Pancreas (tissue), 10 donors: ENCODE measurements around the gene XIRP1. TPM values are rescaled to one million over a fixed set of nuclear protein-coding genes. Genes with fewer than 3 reads are reported as not detected.
A peak's percentile ranks its signal among the peaks of the same experiment; 100 is the strongest.

Experiments
- ATAC-seq, 4 donors: fragments of 200-7000 bp; cut with Tn5 transposase; one replicate each; pipeline versions ENCODE4 v1.8.0 to v1.9.1; 2020; ENCODE audit warnings: mild to moderate bottlenecking in 4 of 4, moderate library complexity in 4 of 4
- DNase-seq, 6 donors: peaks; one replicate each; pipeline ENCODE4 v3.0.0-alpha.2; 2020
- FAIRE-seq: peaks from 2 replicates; lab custom pipeline; 2012; peaks lifted over from hg19 to GRCh38; lab: Jason Lieb, UNC
- H3K27ac ChIP-seq, 4 donors: fragments of 200-600 bp; sonication (generic); 1 replicate in 3 of 4; 2 replicates in 1 of 4; pipeline versions ENCODE4 v1.5.0 to v1.8.0; 2020
- H3K27me3 ChIP-seq, 4 donors: fragments of 200-600 bp; one replicate each; pipeline ENCODE4 v1.8.0; 2021
- H3K36me3 ChIP-seq, 3 donors: fragments of 200-600 bp; sonication (generic) in 1 of 3; one replicate each; pipeline versions ENCODE4 v1.5.0 to v1.8.0; 2020 to 2021
- H3K4me1 ChIP-seq, 3 donors: fragments of 200-600 bp; one replicate each; pipeline ENCODE4 v1.8.0; 2021
- H3K4me3 ChIP-seq, 4 donors: fragments of 200-600 bp; sonication (generic) in 2 of 4; one replicate each; pipeline versions ENCODE4 v1.5.0 to v1.8.0; 2020 to 2021
- H3K9me3 ChIP-seq, 4 donors: fragments of 200-600 bp; one replicate each; pipeline ENCODE4 v1.8.0; 2021
- CTCF ChIP-seq, 4 donors: fragments of 200-600 bp; sonication (generic) in 3 of 4; IDR thresholded peaks; one replicate each; pipeline versions ENCODE4 v1.5.0 to v1.8.0; 2021; ENCODE audit warnings: antibody characterized with exemption in 4 of 4
- WGBS, 2 donors: extraction: QIAGEN DNeasy Blood & Tissue Kit; methylation state at CpG; one replicate each; pipeline ENCODE4 v1.1.7; 2013; 5-methylcytosine and 5-hydroxymethylcytosine counted together
- intact Hi-C, 3 donors: fragments of 100-400 bp; cut with DNase I; formaldehyde crosslinking; loops; one replicate each; pipeline versions ENCODE4 v1.11.1 to v1.14.2; 2022
- polyA plus RNA-seq, 2 donors: library from polyadenylated mRNA; stranded (reverse); fragments of 200-250 nt; gene quantifications; one replicate each; pipeline ENCODE4 v1.2.3, GENCODE V29; 2013
- total RNA-seq, 6 donors: library from RNA; stranded (reverse); fragmentation: NEBNext Ultra II Directional in 4 of 6; extraction: Animal tissue kit (Norgen Biotek cat#: 25700) in 4 of 6; gene quantifications; one replicate each; pipeline versions ENCODE4 v1.2.1 to v1.2.4, GENCODE V29; 2021 to 2023
- donor health status: healthy with polysubstance abuse.
- donor health status: DM: no; HTN: no; CAD: no; lungs with moderate emphysema.
- donor health status: DM: no; HTN: no; CAD: no.
- donor health status: control.
- donor health status: control.
- donor health status: Bipolar disorder and iron deficiency.
- donor health status: DM: yes; HTN: yes; CAD: no.
- donor health status: DM: no; HTN: no; CAD: no.
- donor health status: DM: no; HTN: no; CAD: no.
- donor health status: DM: yes; HTN: yes; CAD: no.

XIRP1 gene
- total and polyA plus RNA-seq, 8 donors, result 0.08 to 0.43 (median 0.12) TPM; not detected in 4

GRCh38 chr3:39196671-39197356, 4.4 kb upstream of the XIRP1 start:
- H3K4me3 ChIP-seq, result no peak overlapping the region
- H3K4me1 ChIP-seq, result no peaks in the 10 kb centered on the region
- no peaks in the 10 kb centered on the region for H3K36me3 ChIP-seq
- no peak for TF ChIP-seq CTCF (IDR thresholded peaks at IDR 0.05)
- FAIRE-seq (no peak), DNase-seq (no peak), ATAC-seq (peak in 1 of 4 donors; percentile 38)
- intact Hi-C loops, result no loop called here
- H3K9me3 ChIP-seq, result no peaks in the 10 kb centered on the region
- H3K27ac ChIP-seq, result no peak overlapping the region
- 38 to 44% methylated on average over 6 of the region's 6 CpGs for WGBS, 2 donors
- H3K27me3 ChIP-seq, result no peaks in the 10 kb centered on the region

GRCh38 chr3:39196034-39196433, 3.6 kb upstream of the XIRP1 start:
- no peak for DNase-seq
- H3K4me3 ChIP-seq, result no peak overlapping the region
- ATAC-seq, result no peak
- intact Hi-C loops, result no loop called here
- FAIRE-seq, result no peak
- no peak overlapping the region for H3K27ac ChIP-seq
- H3K27me3 ChIP-seq, result no peaks in the 10 kb centered on the region
- H3K9me3 ChIP-seq, result no peaks in the 10 kb centered on the region
- WGBS, 2 donors, result 82 to 87% methylated on average over 3 of the region's 3 CpGs
- no peaks in the 10 kb centered on the region for H3K36me3 ChIP-seq
- no peaks in the 10 kb centered on the region for H3K4me1 ChIP-seq
- no peak for TF ChIP-seq CTCF (IDR thresholded peaks at IDR 0.05)

GRCh38 chr3:39193391-39193790, 996 bp upstream of the XIRP1 start:
- peaks cover 0 to 4% (median 0%) of the 10 kb centered on the region in 3 donors for H3K4me1 ChIP-seq
- H3K9me3 ChIP-seq, result no peaks in the 10 kb centered on the region
- ATAC-seq (no peak), FAIRE-seq (no peak), DNase-seq (no peak)
- H3K27ac ChIP-seq, result no peak overlapping the region
- H3K36me3 ChIP-seq, result no peaks in the 10 kb centered on the region
- TF ChIP-seq CTCF (IDR thresholded peaks at IDR 0.05), result no peak
- intact Hi-C loops, result loop anchor here in 1 of 3 donors (5.0 kb wide), 1 partner anchor 94 kb away; no protein-coding TSS in a partner anchor
- no peaks in the 10 kb centered on the region for H3K27me3 ChIP-seq
- H3K4me3 ChIP-seq, result no peak overlapping the region
- 76 to 78% methylated on average over 7 of the region's 7 CpGs for WGBS, 2 donors

GRCh38 chr3:39191773-39192172, 622 bp downstream of the XIRP1 start:
- Histone ChIP-seq H3K9me3 (no peaks in the 10 kb centered on the region), H3K36me3 (no peaks in the 10 kb centered on the region), H3K27ac (no peak overlapping the region), H3K27me3 (no peaks in the 10 kb centered on the region), H3K4me3 (no peak overlapping the region), H3K4me1 (peaks cover 0 to 4% (median 0%) of the 10 kb centered on the region in 3 donors)
- no peak for TF ChIP-seq CTCF (IDR thresholded peaks at IDR 0.05)
- intact Hi-C loops, result loop anchor here in 1 of 3 donors (5.0 kb wide), 1 partner anchor 96 kb away; no protein-coding TSS in a partner anchor
- DNase-seq (no peak), ATAC-seq (no peak), FAIRE-seq (no peak)
- 82 to 93% methylated on average over 3 of the region's 3 CpGs for WGBS, 2 donors

- no peaks in the 10 kb centered on the region for H3K27me3 ChIP-seq
- H3K4me3 ChIP-seq, result no peak overlapping the region
- H3K9me3 ChIP-seq, result no peaks in the 10 kb centered on the region
- peaks cover 0 to 4% (median 0%) of the 10 kb centered on the region in 3 donors for H3K4me1 ChIP-seq
- no peak for ATAC-seq
- intact Hi-C loops, result loop anchor here in 1 of 3 donors (5.0 kb wide), 1 partner anchor 96 kb away; no protein-coding TSS in a partner anchor
- no peak for DNase-seq
- 81 to 92% methylated on average over 1 of the region's 1 CpG for WGBS, 2 donors
- H3K27ac ChIP-seq, result no peak overlapping the region
- H3K36me3 ChIP-seq, result no peaks in the 10 kb centered on the region
- FAIRE-seq, result no peak
- TF ChIP-seq CTCF (IDR thresholded peaks at IDR 0.05), result no peak
Observed at GRCh38 chr3:39191111-39191510, 1.3 kb downstream of the XIRP1 start.
